Thyroid gland (tissue), 4 donors: ENCODE data around the gene GAS6.

Experiments used
- POLR2A ChIP-seq, 2 donors: fragments of 450-650 bp; IDR thresholded peaks; one replicate each; pipeline ENCODE4 v1.6.1; 2017; ENCODE audit warnings: antibody characterized with exemption in 2 of 2, mild to moderate bottlenecking in 2 of 2, moderate library complexity in 1 of 2
- TF ChIP-seq, protein P1 (sequence below), 6 experiments: fragments of 200-600 bp in 3 of 6; fragments of 450-650 bp in 3 of 6; sonication (generic) in 3 of 6; IDR thresholded peaks; one replicate each; pipeline ENCODE4 v1.5.1; 2016 to 2019; ENCODE audit warnings: antibody characterized with exemption in 6 of 6, mild to moderate bottlenecking in 2 of 6, inconsistent platforms in 1 of 6, moderate library complexity in 1 of 6

DNA sequence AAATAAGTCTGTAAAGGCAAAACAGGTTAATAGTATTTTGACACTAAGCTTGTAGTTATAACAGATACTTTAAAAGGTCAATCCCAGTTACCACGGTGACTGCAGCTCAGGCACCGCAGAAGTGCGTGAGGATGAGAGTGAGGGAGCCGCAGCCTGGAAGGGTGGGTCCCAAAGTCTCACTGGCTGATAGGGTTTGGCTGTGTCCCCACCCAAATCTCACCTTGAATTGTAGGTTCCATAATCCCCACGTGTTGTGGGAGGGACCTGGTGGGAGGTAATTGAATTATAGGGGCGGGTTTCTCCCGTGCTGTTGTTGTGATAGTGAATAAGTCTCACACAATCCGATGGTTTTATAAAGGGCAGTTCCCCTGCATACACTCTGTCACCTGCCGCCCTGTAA is 40.0 kb upstream of the GAS6 start:
- TF ChIP-seq, protein P1, sequence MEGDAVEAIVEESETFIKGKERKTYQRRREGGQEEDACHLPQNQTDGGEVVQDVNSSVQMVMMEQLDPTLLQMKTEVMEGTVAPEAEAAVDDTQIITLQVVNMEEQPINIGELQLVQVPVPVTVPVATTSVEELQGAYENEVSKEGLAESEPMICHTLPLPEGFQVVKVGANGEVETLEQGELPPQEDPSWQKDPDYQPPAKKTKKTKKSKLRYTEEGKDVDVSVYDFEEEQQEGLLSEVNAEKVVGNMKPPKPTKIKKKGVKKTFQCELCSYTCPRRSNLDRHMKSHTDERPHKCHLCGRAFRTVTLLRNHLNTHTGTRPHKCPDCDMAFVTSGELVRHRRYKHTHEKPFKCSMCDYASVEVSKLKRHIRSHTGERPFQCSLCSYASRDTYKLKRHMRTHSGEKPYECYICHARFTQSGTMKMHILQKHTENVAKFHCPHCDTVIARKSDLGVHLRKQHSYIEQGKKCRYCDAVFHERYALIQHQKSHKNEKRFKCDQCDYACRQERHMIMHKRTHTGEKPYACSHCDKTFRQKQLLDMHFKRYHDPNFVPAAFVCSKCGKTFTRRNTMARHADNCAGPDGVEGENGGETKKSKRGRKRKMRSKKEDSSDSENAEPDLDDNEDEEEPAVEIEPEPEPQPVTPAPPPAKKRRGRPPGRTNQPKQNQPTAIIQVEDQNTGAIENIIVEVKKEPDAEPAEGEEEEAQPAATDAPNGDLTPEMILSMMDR (IDR thresholded peaks at IDR 0.05) = no peak
- no peak for TF ChIP-seq POLR2A (IDR thresholded peaks at IDR 0.05)
